Measurements from ENCODE around the gene RSL1D1.
A peak's percentile ranks its signal among the peaks of the same experiment; 100 is the strongest.

The RSL1D1 gene
- long read RNA-seq, full-length matches to known transcripts: 2,236 of 2,830 reads
- long read RNA-seq, partial matches to known transcripts: 357 of 2,830 reads
- long read RNA-seq, other reads (novel, unspliced or antisense): 237 of 2,830 reads

GRCh38 chr16:11851294-11852091 lies at the start of gene RSL1D1:
TSS of gene RSL1D1 (minus strand) at chr16:11851542. CDS start at chr16:11851512, 30 bp downstream.
- peak; percentile 97 for TF ChIP-seq POLR2AphosphoS5 (IDR thresholded peaks at IDR 0.05; ENCODE audit: low read depth)
- peak; percentile 82 for TF ChIP-seq REST (IDR thresholded peaks at IDR 0.05; ENCODE audit: insufficient replicate concordance, low read depth)
- TF ChIP-seq SPI1 (IDR thresholded peaks at IDR 0.05; ENCODE audit: borderline replicate concordance, low read depth): peak; percentile 90
- TF ChIP-seq CTCF (IDR thresholded peaks at IDR 0.05; ENCODE audit: insufficient read depth, low read length): no peak
- peak; percentile 94 for TF ChIP-seq GABPA (IDR thresholded peaks at IDR 0.05; ENCODE audit: low read depth)
- peak; percentile 93 to 96 for DNase-seq (ENCODE audit: low read depth in 1 of 2, low spot score in 1 of 2)
- H3K4me3 ChIP-seq (replicated peaks; ENCODE audit: insufficient read depth, low read length): peak within 1 kb of the TSS; percentile 74

GRCh38 chr16:11901091-11901490 lies 49.7 kb upstream of the RSL1D1 start:
- Histone ChIP-seq H3K27me3 (ENCODE audit: insufficient read depth, poor library complexity, severe bottlenecking) (no peaks in the 10 kb centered on the region), H3K4me3 (replicated peaks; ENCODE audit: insufficient read depth, low read length) (no peak overlapping the region), H3K27ac (replicated peaks) (no peak overlapping the region)
- TF ChIP-seq POLR2AphosphoS5 (IDR thresholded peaks at IDR 0.05; ENCODE audit: low read depth) (no peak), REST (IDR thresholded peaks at IDR 0.05; ENCODE audit: insufficient replicate concordance, low read depth) (no peak), GABPA (IDR thresholded peaks at IDR 0.05; ENCODE audit: low read depth) (no peak), CTCF (IDR thresholded peaks at IDR 0.05; ENCODE audit: insufficient read depth, low read length) (no peak), SPI1 (IDR thresholded peaks at IDR 0.05; ENCODE audit: borderline replicate concordance, low read depth) (no peak)
- no peak for DNase-seq (ENCODE audit: low read depth in 1 of 2, low spot score in 1 of 2)

More at GRCh38 chr16:11851294-11852091, at the start of gene RSL1D1:
- Histone ChIP-seq H3K27me3 (ENCODE audit: insufficient read depth, poor library complexity, severe bottlenecking) (no peaks in the 10 kb centered on the region), H3K27ac (replicated peaks) (peak within 1 kb of the TSS; percentile 94)

- DNase-seq (ENCODE audit: low read depth in 1 of 2, low spot score in 1 of 2): no peak
- Histone ChIP-seq H3K4me3 (replicated peaks; ENCODE audit: insufficient read depth, low read length) (no peak overlapping the region), H3K27me3 (ENCODE audit: insufficient read depth, poor library complexity, severe bottlenecking) (no peaks in the 10 kb centered on the region), H3K27ac (replicated peaks) (no peak overlapping the region)
- TF ChIP-seq SPI1 (IDR thresholded peaks at IDR 0.05; ENCODE audit: borderline replicate concordance, low read depth): no peak
- TF ChIP-seq POLR2AphosphoS5 (IDR thresholded peaks at IDR 0.05; ENCODE audit: low read depth): no peak
- TF ChIP-seq CTCF (IDR thresholded peaks at IDR 0.05; ENCODE audit: insufficient read depth, low read length): no peak
- no peak for TF ChIP-seq GABPA (IDR thresholded peaks at IDR 0.05; ENCODE audit: low read depth)
- TF ChIP-seq REST (IDR thresholded peaks at IDR 0.05; ENCODE audit: insufficient replicate concordance, low read depth): no peak
Measured at GRCh38 chr16:11896486-11897176, 45.3 kb upstream of the RSL1D1 start.
